Hindlimb muscle (tissue), 1 donor: Measurements from ENCODE around the gene TP53TG3B. TPM values are rescaled to one million over a fixed set of nuclear protein-coding genes. Genes with fewer than 3 reads are reported as not detected.
"Not testable (repeated sequence)": the region's sequence is repeated elsewhere in the genome, so short reads cannot be mapped to it uniquely, and the experiment has no call there.

Experiments
- DNase-seq: peaks from one replicate; pipeline ENCODE4 v3.0.0-alpha.2; 2013
- polyA plus RNA-seq: library from polyadenylated mRNA; unstranded; fragments of 120-200 nt; gene quantifications from one replicate; pipeline ENCODE4 v1.2.1, GENCODE V29; 2013; ENCODE audit not compliant: insufficient read length

Gene TP53TG3B
- polyA plus RNA-seq: not detected

DNA sequence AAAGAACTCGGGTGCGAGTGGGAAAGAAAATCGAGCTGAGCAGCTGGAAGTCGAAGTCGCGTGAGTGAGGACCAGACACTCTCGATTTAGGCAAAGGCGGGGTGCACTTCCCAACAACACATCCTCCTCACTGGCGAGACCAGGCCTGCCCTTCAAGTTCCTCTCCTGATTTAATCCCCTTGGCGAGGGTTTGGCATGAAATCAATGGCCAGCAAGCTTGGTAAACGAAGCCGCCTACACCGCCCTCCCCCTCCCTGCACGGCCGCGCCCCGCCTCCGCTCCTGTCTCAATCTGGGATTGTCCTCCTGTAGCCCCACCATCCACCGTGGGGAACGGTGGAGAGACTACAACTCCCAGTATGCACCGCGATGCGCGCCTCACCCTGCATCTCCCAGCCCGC is at the start of gene TP53TG3B:
Gene TP53TG3B, plus strand, starts transcription at position 301 of the 400 bp plus-strand sequence. Its CDS starts 68 bp downstream, at position 369.
- not testable (repeated sequence) for DNase-seq

DNA sequence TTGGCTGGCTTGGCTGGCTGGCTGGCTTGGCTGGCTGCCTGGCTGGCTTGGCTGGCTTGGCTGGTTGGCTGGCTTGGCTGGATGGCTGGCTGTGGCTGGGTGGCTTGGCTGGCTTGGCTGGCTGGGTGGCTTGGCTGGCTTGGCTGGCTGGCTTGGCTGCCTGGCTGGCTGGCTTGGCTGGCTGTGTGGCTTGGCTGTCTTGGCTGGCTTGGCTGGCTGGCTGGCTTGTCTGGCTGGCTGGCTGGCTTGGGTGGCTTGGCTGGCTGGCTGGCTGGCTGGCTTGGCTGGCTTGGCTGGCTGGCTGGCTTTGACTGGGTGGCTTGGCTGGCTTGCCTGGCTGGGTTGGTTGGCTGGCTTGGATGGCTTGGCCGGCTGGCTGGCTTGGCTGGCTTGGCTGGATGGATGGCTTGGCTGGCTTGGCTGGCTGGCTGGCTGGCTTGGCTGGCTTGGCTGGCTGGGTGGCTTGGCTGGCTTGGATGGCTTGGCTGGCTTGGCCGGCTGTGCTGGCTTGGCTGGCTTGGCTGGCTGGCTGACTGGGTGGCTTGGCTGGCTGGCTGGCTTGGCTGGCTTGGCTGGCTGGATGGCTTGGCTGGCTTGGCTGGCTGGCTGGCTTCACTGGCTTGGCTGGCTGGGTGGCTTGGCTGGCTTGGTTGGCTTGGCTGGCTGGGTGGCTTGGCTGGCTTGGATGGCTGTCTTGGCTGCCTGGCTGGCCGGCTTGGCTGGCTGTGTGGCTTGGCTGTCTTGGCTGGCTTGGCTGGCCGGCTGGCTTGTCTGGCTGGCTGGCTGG is 24.2 kb upstream of the TP53TG3B start:
- DNase-seq: not testable (repeated sequence)

- DNase-seq: not testable (repeated sequence)
Observed at GRCh38 chr16:33337627-33338542, 22.8 kb upstream of the TP53TG3B start.

DNA sequence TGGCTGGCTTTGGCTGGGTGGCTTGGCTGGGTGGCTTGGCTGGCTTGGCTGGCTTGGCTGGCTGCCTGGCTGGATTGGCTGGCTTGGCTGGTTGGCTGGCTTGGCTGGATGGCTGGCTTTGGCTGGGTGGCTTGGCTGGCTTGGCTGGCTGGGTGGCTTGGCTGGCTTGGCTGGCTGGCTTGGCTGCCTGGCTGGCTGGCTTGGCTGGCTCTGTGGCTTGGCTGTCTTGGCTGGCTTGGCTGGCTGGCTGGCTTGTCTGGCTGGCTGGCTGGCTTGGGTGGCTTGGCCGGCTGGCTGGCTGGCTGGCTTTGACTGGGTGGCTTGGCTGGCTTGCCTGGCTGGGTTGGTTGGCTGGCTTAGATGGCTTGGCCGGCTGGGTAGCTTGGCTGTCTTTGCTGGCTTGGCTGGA is 22.1 kb upstream of the TP53TG3B start:
- not testable (repeated sequence) for DNase-seq

DNA sequence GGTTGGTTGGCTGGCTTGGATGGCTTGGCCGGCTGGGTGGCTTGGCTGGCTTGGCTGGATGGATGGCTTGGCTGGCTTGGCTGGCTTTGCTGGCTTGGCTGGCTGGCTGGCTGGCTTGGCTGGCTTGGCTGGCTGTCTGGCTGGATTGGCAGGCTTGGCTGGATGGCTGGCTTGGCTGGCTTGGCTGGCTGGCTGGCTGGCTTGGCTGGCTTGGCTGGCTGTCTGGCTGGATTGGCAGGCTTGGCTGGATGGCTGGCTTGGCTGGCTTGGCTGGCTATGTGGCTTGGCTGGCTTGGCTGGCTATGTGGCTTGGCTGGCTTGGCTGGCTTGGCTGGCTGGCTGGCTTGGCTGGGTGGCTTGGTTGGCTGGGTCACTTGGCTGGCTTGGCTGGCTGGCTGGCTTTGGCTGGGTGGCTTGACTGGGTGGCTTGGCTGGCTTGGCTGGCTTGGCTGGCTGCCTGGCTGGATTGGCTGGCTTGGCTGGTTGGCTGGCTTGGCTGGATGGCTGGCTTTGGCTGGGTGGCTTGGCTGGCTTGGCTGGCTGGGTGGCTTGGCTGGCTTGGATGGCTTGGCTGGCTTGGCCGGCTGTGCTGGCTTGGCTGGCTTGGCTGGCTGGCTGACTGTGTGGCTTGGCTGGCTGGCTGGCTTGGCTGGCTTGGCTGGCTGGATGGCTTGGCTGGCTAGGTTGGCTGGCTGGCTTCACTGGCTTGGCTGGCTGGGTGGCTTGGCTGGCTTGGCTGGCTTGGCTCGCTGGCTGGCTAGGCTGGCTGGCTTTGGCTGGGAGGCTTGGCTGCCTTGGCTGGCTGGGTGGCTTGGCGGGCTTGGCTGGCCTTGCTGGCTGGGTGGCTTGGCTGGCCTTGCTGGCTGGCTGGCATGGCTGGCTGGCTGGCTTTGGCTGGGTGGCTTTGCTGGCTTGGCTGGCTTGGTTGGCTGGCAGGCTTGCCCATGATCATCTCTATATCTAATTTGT is 21.3 kb upstream of the TP53TG3B start:
- DNase-seq: not testable (repeated sequence)

Other genes with a start within 250 kb of the TP53TG3B start
- not detected for gene TP53TG3C, start 166.6 kb upstream of the TP53TG3B start, polyA plus RNA-seq
- 0.09 TPM for gene TP53TG3E, start 56.5 kb upstream of the TP53TG3B start, polyA plus RNA-seq
- gene TP53TG3F, start 98.8 kb downstream of the TP53TG3B start, polyA plus RNA-seq: not detected